ENCODE results near the gene RER1.

Gene RER1

DNA sequence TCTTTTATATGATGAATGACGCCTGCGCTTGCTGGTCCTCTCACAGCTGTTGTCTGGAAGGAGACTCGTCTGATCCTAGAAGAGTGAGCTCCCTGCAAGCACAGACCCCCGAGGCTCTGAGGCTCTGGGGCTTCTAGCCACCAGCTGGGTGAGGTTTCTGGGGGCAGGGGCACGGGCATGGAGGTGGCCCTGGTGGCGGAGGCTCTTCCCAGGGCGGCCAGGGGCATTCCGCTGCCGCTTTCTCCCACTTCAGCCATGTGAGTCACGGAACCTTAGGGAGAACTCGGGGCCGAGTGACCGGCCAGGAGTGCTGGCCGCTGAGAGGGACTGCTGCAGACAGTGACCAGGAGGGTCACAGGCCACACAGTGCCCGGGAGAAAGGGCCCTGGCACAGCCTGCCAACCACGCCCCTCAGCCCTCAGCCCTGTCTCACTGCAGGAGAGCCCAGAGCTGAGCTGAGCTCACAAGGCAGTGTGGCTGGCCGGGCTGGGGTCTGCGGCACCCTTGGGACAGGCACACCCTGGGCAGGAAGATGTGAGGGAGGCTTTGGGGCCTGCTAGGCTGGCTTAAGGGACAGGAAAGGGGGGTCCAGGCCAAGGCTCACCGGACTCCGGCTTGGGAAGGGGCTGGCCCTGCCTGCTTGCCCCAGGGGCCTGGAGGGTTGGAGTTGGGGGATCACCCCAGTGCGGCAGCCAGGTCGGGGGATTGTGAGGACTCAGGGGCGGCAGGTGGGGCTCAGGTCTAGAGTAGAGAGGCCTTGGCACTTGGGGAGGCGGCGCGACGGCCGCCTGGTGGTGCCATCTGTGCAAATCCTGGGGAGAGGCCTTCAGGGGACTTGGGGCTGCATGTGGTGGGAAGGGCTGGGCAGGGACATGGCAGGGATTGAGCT, 36.0 kb upstream of the RER1 start:
- Histone ChIP-seq H3K9ac (ENCODE audit: low read length) (no peak overlapping the region), H3K23ac (ENCODE audit: low read length in 2 of 2) (no peak overlapping the region), H2AK5ac (ENCODE audit: low read length, severe bottlenecking) (no peak overlapping the region), H2BK120ac (ENCODE audit: low read depth, low read length) (no peak overlapping the region), H3K4me3 (ENCODE audit: insufficient read depth in 1 of 2, low read depth in 1 of 2, low read length in 2 of 2) (no peak overlapping the region), H3K4ac (ENCODE audit: low read depth in 1 of 2, low read length in 2 of 2) (peak overlapping the region in 1 of 2 experiments; percentile 25), H3K79me1 (replicated peaks; ENCODE audit: low read length, poor library complexity, severe bottlenecking) (peaks cover 1% of the 10 kb centered on the region), H2BK5ac (ENCODE audit: low read depth, low read length, poor library complexity, severe bottlenecking) (no peak overlapping the region), H4K8ac (ENCODE audit: low read length) (no peak overlapping the region), H3K27me3 (ENCODE audit: control insufficient read depth in 1 of 2, insufficient read depth in 1 of 2, low read length in 2 of 2) (peaks cover 9 to 21% of the 10 kb centered on the region in 2 experiments), H3K4me2 (ENCODE audit: low read length, poor library complexity, severe bottlenecking) (peak overlapping the region; percentile 57), H3K18ac (ENCODE audit: low read depth in 1 of 2, low read length in 2 of 2) (no peak overlapping the region), H2BK12ac (ENCODE audit: low read length in 2 of 2) (no peak overlapping the region), H3K27ac (ENCODE audit: low read length, poor library complexity, severe bottlenecking) (no peak overlapping the region), H3K36me3 (ENCODE audit: control insufficient read depth in 1 of 2, insufficient read depth in 2 of 2, low read depth in 1 of 2, low read length in 2 of 2) (peaks cover 0 to 11% of the 10 kb centered on the region in 2 experiments), H3K4me1 (ENCODE audit: control insufficient read depth, insufficient read depth, low read depth, low read length) (peaks cover 24% of the 10 kb centered on the region), H2BK15ac (ENCODE audit: low read depth, poor library complexity, severe bottlenecking) (no peak overlapping the region), H4K91ac (ENCODE audit: low read length) (no peak overlapping the region), H3K9me3 (ENCODE audit: control insufficient read depth, low read length) (no peaks in the 10 kb centered on the region), H3K14ac (ENCODE audit: low read length in 2 of 2) (no peak overlapping the region), H2AFZ (ENCODE audit: low read depth, low read length) (no peak overlapping the region)
- no peak for DNase-seq
- 87% methylated on average over 28 of the region's 28 CpGs for WGBS

DNA sequence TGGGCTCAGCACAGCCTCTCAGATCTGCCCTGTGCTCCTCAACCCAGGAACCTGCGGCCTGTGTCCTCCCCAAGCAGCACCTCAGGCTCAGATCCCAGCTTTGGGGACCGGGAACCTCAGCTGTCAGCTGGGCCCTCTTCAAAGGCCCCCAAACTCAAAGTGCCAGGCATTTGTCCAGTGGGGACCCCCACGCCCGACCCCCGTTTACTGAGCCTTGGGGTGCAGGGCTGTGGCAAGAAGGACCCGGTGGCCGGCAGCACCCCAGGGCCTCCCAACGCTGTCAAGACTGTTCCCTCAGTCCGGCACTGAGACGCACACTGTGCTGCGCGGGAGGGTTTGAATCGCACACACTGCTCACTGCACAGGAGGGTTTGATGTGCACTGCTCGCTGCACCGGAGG, 35.2 kb upstream of the RER1 start:
- no peak for DNase-seq
- no peak overlapping the region for H2BK15ac ChIP-seq (ENCODE audit: low read depth, poor library complexity, severe bottlenecking)
- H3K9me3 ChIP-seq (ENCODE audit: control insufficient read depth, low read length) = no peaks in the 10 kb centered on the region
- no peak overlapping the region for H3K14ac ChIP-seq (ENCODE audit: low read length in 2 of 2)
- 93% methylated on average over 15 of the region's 15 CpGs for WGBS
- H3K18ac ChIP-seq (ENCODE audit: low read depth in 1 of 2, low read length in 2 of 2) = no peak overlapping the region
- H2BK120ac ChIP-seq (ENCODE audit: low read depth, low read length) = no peak overlapping the region
- no peak overlapping the region for H2BK5ac ChIP-seq (ENCODE audit: low read depth, low read length, poor library complexity, severe bottlenecking)
- H3K36me3 ChIP-seq (ENCODE audit: control insufficient read depth in 1 of 2, insufficient read depth in 2 of 2, low read depth in 1 of 2, low read length in 2 of 2) = peaks cover 0 to 11% of the 10 kb centered on the region in 2 experiments
- H2AFZ ChIP-seq (ENCODE audit: low read depth, low read length) = no peak overlapping the region
- H3K27me3 ChIP-seq (ENCODE audit: control insufficient read depth in 1 of 2, insufficient read depth in 1 of 2, low read length in 2 of 2) = peaks cover 9 to 19% of the 10 kb centered on the region in 2 experiments
- no peak overlapping the region for H4K91ac ChIP-seq (ENCODE audit: low read length)
- no peak overlapping the region for H3K27ac ChIP-seq (ENCODE audit: low read length, poor library complexity, severe bottlenecking)
- H3K4ac ChIP-seq (ENCODE audit: low read depth in 1 of 2, low read length in 2 of 2) = no peak overlapping the region
- peaks cover 1% of the 10 kb centered on the region for H3K79me1 ChIP-seq (replicated peaks; ENCODE audit: low read length, poor library complexity, severe bottlenecking)
- no peak overlapping the region for H3K4me2 ChIP-seq (ENCODE audit: low read length, poor library complexity, severe bottlenecking)
- H2BK12ac ChIP-seq (ENCODE audit: low read length in 2 of 2) = no peak overlapping the region
- H3K4me3 ChIP-seq (ENCODE audit: insufficient read depth in 1 of 2, low read depth in 1 of 2, low read length in 2 of 2) = no peak overlapping the region
- H3K9ac ChIP-seq (ENCODE audit: low read length) = no peak overlapping the region
- no peak overlapping the region for H2AK5ac ChIP-seq (ENCODE audit: low read length, severe bottlenecking)
- no peak overlapping the region for H4K8ac ChIP-seq (ENCODE audit: low read length)
- no peak overlapping the region for H3K23ac ChIP-seq (ENCODE audit: low read length in 2 of 2)
- peaks cover 21% of the 10 kb centered on the region for H3K4me1 ChIP-seq (ENCODE audit: control insufficient read depth, insufficient read depth, low read depth, low read length)

DNA sequence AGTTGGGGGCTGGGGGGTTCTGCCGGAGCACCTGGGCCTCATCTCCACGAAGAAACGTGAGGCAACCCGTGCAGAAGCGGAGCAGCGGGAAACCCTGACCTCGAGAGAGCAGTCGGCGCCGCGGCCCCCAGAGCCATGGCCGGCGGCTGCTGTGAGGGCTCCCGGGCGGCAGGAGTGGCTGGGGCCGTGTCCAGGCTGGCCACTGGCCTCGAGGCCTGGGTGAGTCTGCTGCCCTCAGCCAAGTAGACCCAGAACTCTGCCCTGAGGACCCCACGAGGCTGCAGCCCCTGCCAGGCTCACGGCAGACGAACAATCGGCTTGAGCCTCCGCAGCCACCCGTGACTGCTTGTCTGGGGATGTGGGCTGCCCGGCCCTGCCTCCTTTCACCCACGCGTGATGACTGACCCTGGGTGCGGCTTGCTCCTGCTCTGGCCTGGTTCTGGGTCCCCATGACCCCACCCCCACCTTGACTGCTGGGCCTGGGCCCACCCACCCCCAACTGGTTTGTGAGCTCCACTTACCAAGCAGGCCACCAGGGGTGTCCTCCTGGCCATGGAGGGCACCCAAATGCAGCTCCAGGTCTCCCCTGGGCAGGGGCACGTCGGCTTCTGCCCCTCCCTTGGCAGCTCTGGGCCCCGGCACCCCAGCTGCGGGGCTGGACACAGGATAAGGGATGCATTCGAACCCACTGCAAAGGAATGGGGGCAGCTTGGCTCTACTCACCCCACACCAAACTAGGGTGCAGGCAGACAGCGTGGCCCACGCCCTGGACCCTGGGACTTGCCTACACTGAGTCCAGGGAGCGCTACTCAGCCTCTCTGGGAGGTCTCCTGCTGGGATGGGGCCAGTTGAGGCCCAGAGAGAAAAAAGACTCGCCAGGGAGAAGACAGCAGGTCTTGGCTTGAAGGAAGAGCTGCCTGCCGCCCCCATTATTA, 34.5 kb upstream of the RER1 start:
- H3K14ac ChIP-seq (ENCODE audit: low read length in 2 of 2) = no peak overlapping the region
- no peak overlapping the region for H4K8ac ChIP-seq (ENCODE audit: low read length)
- H3K4me2 ChIP-seq (ENCODE audit: low read length, poor library complexity, severe bottlenecking) = no peak overlapping the region
- peaks cover 0 to 11% of the 10 kb centered on the region in 2 experiments for H3K36me3 ChIP-seq (ENCODE audit: control insufficient read depth in 1 of 2, insufficient read depth in 2 of 2, low read depth in 1 of 2, low read length in 2 of 2)
- H2BK15ac ChIP-seq (ENCODE audit: low read depth, poor library complexity, severe bottlenecking) = no peak overlapping the region
- H2BK5ac ChIP-seq (ENCODE audit: low read depth, low read length, poor library complexity, severe bottlenecking) = no peak overlapping the region
- no peak overlapping the region for H2AK5ac ChIP-seq (ENCODE audit: low read length, severe bottlenecking)
- no peak for DNase-seq
- no peak overlapping the region for H3K18ac ChIP-seq (ENCODE audit: low read depth in 1 of 2, low read length in 2 of 2)
- H3K4me3 ChIP-seq (ENCODE audit: insufficient read depth in 1 of 2, low read depth in 1 of 2, low read length in 2 of 2) = no peak overlapping the region
- H4K91ac ChIP-seq (ENCODE audit: low read length) = no peak overlapping the region
- WGBS = 90% methylated on average over 36 of the region's 37 CpGs
- no peaks in the 10 kb centered on the region for H3K9me3 ChIP-seq (ENCODE audit: control insufficient read depth, low read length)
- peaks cover 9 to 14% of the 10 kb centered on the region in 2 experiments for H3K27me3 ChIP-seq (ENCODE audit: control insufficient read depth in 1 of 2, insufficient read depth in 1 of 2, low read length in 2 of 2)
- no peak overlapping the region for H2BK120ac ChIP-seq (ENCODE audit: low read depth, low read length)
- H2AFZ ChIP-seq (ENCODE audit: low read depth, low read length) = no peak overlapping the region
- no peak overlapping the region for H3K4ac ChIP-seq (ENCODE audit: low read depth in 1 of 2, low read length in 2 of 2)
- no peak overlapping the region for H3K27ac ChIP-seq (ENCODE audit: low read length, poor library complexity, severe bottlenecking)
- H2BK12ac ChIP-seq (ENCODE audit: low read length in 2 of 2) = no peak overlapping the region
- no peak overlapping the region for H3K23ac ChIP-seq (ENCODE audit: low read length in 2 of 2)
- peaks cover 1% of the 10 kb centered on the region for H3K79me1 ChIP-seq (replicated peaks; ENCODE audit: low read length, poor library complexity, severe bottlenecking)
- no peak overlapping the region for H3K9ac ChIP-seq (ENCODE audit: low read length)
- H3K4me1 ChIP-seq (ENCODE audit: control insufficient read depth, insufficient read depth, low read depth, low read length) = peaks cover 21% of the 10 kb centered on the region

DNA sequence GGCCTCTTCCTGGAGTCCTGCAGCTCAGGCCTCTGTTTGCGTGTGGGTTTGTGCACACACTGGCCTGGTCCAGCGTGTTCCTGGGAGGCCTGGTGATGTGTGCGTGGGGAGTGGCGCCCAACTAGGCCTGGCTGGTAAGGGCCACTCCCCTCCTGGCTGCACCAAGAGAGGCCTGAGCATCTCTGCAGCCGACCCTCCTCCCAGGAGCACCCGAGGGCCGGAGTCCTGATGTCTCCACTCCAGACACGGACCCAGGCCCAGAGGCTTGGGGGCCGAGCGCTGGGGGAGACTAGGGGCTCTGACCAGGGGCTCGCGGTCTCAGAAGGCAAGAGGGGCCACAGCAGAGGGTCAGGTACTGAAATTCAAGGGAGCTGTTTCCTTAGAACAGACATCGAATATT, 33.6 kb upstream of the RER1 start:
- Histone ChIP-seq H3K36me3 (ENCODE audit: control insufficient read depth in 1 of 2, insufficient read depth in 2 of 2, low read depth in 1 of 2, low read length in 2 of 2) (peaks cover 0 to 11% of the 10 kb centered on the region in 2 experiments), H2AFZ (ENCODE audit: low read depth, low read length) (no peak overlapping the region), H3K9me3 (ENCODE audit: control insufficient read depth, low read length) (peaks cover 2% of the 10 kb centered on the region), H4K91ac (ENCODE audit: low read length) (no peak overlapping the region), H3K4me3 (ENCODE audit: insufficient read depth in 1 of 2, low read depth in 1 of 2, low read length in 2 of 2) (no peak overlapping the region), H3K14ac (ENCODE audit: low read length in 2 of 2) (no peak overlapping the region), H2BK5ac (ENCODE audit: low read depth, low read length, poor library complexity, severe bottlenecking) (no peak overlapping the region), H3K79me1 (replicated peaks; ENCODE audit: low read length, poor library complexity, severe bottlenecking) (peaks cover 1% of the 10 kb centered on the region), H3K9ac (ENCODE audit: low read length) (no peak overlapping the region), H3K27ac (ENCODE audit: low read length, poor library complexity, severe bottlenecking) (no peak overlapping the region), H3K18ac (ENCODE audit: low read depth in 1 of 2, low read length in 2 of 2) (no peak overlapping the region), H2AK5ac (ENCODE audit: low read length, severe bottlenecking) (no peak overlapping the region), H4K8ac (ENCODE audit: low read length) (no peak overlapping the region), H2BK15ac (ENCODE audit: low read depth, poor library complexity, severe bottlenecking) (no peak overlapping the region), H3K23ac (ENCODE audit: low read length in 2 of 2) (no peak overlapping the region), H3K4ac (ENCODE audit: low read depth in 1 of 2, low read length in 2 of 2) (no peak overlapping the region), H3K4me2 (ENCODE audit: low read length, poor library complexity, severe bottlenecking) (no peak overlapping the region), H3K4me1 (ENCODE audit: control insufficient read depth, insufficient read depth, low read depth, low read length) (peaks cover 21% of the 10 kb centered on the region), H2BK120ac (ENCODE audit: low read depth, low read length) (no peak overlapping the region), H3K27me3 (ENCODE audit: control insufficient read depth in 1 of 2, insufficient read depth in 1 of 2, low read length in 2 of 2) (peaks cover 5 to 6% of the 10 kb centered on the region in 2 experiments), H2BK12ac (ENCODE audit: low read length in 2 of 2) (no peak overlapping the region)
- no peak for DNase-seq
- 86% methylated on average over 12 of the region's 13 CpGs for WGBS
